Keratinocyte (primary cell): Measurements from ENCODE around the gene ZNF274. TPM values are rescaled to one million over a fixed set of nuclear protein-coding genes. Genes with fewer than 3 reads are reported as not detected.

Experiments used
- DNase-seq: peaks from one replicate; pipeline ENCODE4 v3.0.0-alpha.2; 2011; ENCODE audit warnings: low read depth, missing footprints, low spot score
- FAIRE-seq: peaks from 2 replicates; lab custom pipeline; 2011; peaks lifted over from hg19 to GRCh38; lab: Jason Lieb, UNC
- H2AFZ ChIP-seq: 2 replicates; pipeline ENCODE4 v1.6.0; 2012; ENCODE audit warnings: low read length, control low read depth, inconsistent platforms; ENCODE audit not compliant: control insufficient read depth
- H3K27ac ChIP-seq: 2 replicates; pipeline ENCODE4 v1.5.1; 2011; ENCODE audit warnings: low read length; ENCODE audit not compliant: control insufficient read depth, insufficient read depth
- H3K27me3 ChIP-seq: 3 replicates; pipeline ENCODE4 v1.6.0; 2011; ENCODE audit warnings: low read length; ENCODE audit not compliant: control insufficient read depth, insufficient read depth; ENCODE audit errors: extremely low read depth
- H3K36me3 ChIP-seq, 2 experiments: 2 replicates in 1 of 2; 3 replicates in 1 of 2; pipeline ENCODE4 v1.5.1; 2011; ENCODE audit warnings: low read length in 2 of 2, mild to moderate bottlenecking in 1 of 2; ENCODE audit not compliant: control insufficient read depth in 2 of 2, insufficient read depth in 2 of 2; ENCODE audit errors: extremely low read depth in 1 of 2
- H3K4me1 ChIP-seq: 3 replicates; pipeline ENCODE4 v1.5.1; 2011; ENCODE audit warnings: low read length; ENCODE audit not compliant: control insufficient read depth, insufficient read depth; ENCODE audit errors: extremely low read depth
- H3K4me2 ChIP-seq: 3 replicates; pipeline ENCODE4 v1.6.0; 2011; ENCODE audit warnings: low read depth, low read length; ENCODE audit not compliant: control insufficient read depth, insufficient read depth; ENCODE audit errors: extremely low read depth
- H3K4me3 ChIP-seq, 3 experiments: fragments of 200-600 bp in 1 of 3; sonication (generic) in 1 of 3; 2 replicates in 2 of 3; 3 replicates in 1 of 3; pipeline ENCODE4 v1.5.1; 2011 to 2016; ENCODE audit warnings: low read length in 3 of 3, mild to moderate bottlenecking in 3 of 3, control low read depth in 2 of 3, inconsistent platforms in 1 of 3, low read depth in 1 of 3, mixed read lengths in 1 of 3, mixed run types in 1 of 3, moderate library complexity in 1 of 3; ENCODE audit not compliant: control insufficient read depth in 2 of 3, insufficient read depth in 2 of 3; ENCODE audit errors: extremely low read depth in 1 of 3
- H3K79me2 ChIP-seq: 2 replicates; pipeline ENCODE4 v1.6.0; 2012; ENCODE audit warnings: low read length; ENCODE audit not compliant: control insufficient read depth, insufficient read depth
- H3K9ac ChIP-seq: 3 replicates; pipeline ENCODE4 v1.6.0; 2011; ENCODE audit warnings: low read length; ENCODE audit not compliant: control insufficient read depth, insufficient read depth; ENCODE audit errors: extremely low read depth
- H3K9me1 ChIP-seq: 3 replicates; pipeline ENCODE4 v1.6.0; 2011; ENCODE audit warnings: low read length; ENCODE audit not compliant: control insufficient read depth, insufficient read depth; ENCODE audit errors: extremely low read depth
- H3K9me3 ChIP-seq: 2 replicates; pipeline ENCODE4 v1.5.1; 2012; ENCODE audit warnings: low read depth, low read length; ENCODE audit not compliant: control insufficient read depth
- H4K20me1 ChIP-seq: 3 replicates; pipeline ENCODE4 v1.6.0; 2011; ENCODE audit warnings: low read length; ENCODE audit not compliant: control insufficient read depth, insufficient read depth; ENCODE audit errors: extremely low read depth
- EZH2 ChIP-seq: IDR thresholded peaks from one replicate; pipeline ENCODE4 v1.6.1; 2012; ENCODE audit warnings: inconsistent platforms, mild to moderate bottlenecking, low read length, moderate library complexity
- dilution Hi-C: fragments of 300-500 bp; cut with MboI; formaldehyde crosslinking; loops from one replicate; pipeline ENCODE4 v1.7.0; 2020; ENCODE audit warnings: low sequenced_read_pairs; ENCODE audit not compliant: extremely low pct_ligation_motif_present
- polyA plus RNA-seq, 5 experiments: library from polyadenylated mRNA; depleted of rRNA in 3 of 5; stranded (reverse) in 3 of 5; stranded (forward) in 1 of 5; unstranded in 1 of 5; fragments of >200 nt; gene quantifications; 1 replicate in 1 of 5; 2 replicates in 3 of 5; 3 replicates in 1 of 5; pipeline versions ENCODE4 v1.2.1 to v1.2.3, GENCODE V29; 2011 to 2012; ENCODE audit warnings: missing spikeins in 2 of 5, low read depth in 1 of 5, low replicate concordance in 1 of 5
- TF ChIP-seq, protein P1 (sequence below), 3 experiments: IDR thresholded peaks in 1 of 3; conservative IDR thresholded peaks in 1 of 3; optimal IDR thresholded peaks in 1 of 3; 2 replicates in 2 of 3; 3 replicates in 1 of 3; pipeline versions ENCODE3 to v1.5.1; 2011; ENCODE audit warnings: low read length in 3 of 3, mild to moderate bottlenecking in 3 of 3, moderate library complexity in 2 of 3, control low read depth in 1 of 3, inconsistent platforms in 1 of 3; ENCODE audit not compliant: insufficient read depth in 2 of 3; ENCODE audit errors: extremely low read depth in 1 of 3

The ZNF274 gene
- polyA plus RNA-seq, 1 donor (not counting 4 experiments of a cell fraction or from before 2014, with no cell fraction given) = 25.9 TPM

- no peaks in the 10 kb centered on the region for H4K20me1 ChIP-seq
- TF ChIP-seq, protein P1, sequence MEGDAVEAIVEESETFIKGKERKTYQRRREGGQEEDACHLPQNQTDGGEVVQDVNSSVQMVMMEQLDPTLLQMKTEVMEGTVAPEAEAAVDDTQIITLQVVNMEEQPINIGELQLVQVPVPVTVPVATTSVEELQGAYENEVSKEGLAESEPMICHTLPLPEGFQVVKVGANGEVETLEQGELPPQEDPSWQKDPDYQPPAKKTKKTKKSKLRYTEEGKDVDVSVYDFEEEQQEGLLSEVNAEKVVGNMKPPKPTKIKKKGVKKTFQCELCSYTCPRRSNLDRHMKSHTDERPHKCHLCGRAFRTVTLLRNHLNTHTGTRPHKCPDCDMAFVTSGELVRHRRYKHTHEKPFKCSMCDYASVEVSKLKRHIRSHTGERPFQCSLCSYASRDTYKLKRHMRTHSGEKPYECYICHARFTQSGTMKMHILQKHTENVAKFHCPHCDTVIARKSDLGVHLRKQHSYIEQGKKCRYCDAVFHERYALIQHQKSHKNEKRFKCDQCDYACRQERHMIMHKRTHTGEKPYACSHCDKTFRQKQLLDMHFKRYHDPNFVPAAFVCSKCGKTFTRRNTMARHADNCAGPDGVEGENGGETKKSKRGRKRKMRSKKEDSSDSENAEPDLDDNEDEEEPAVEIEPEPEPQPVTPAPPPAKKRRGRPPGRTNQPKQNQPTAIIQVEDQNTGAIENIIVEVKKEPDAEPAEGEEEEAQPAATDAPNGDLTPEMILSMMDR (optimal IDR thresholded peaks at IDR 0.05 in 1 of 3, IDR thresholded peaks at IDR 0.05 in 1 of 3, conservative IDR thresholded peaks at IDR 0.05 in 1 of 3; ENCODE audit: extremely low read depth in 1 of 3, insufficient read depth in 2 of 3, low read length in 3 of 3) = no peak
- no peak for TF ChIP-seq EZH2
- H3K36me3 ChIP-seq = no peaks in the 10 kb centered on the region
- H3K4me1 ChIP-seq = no peaks in the 10 kb centered on the region
- dilution Hi-C loops = no loop called here
- H2AFZ ChIP-seq = no peak overlapping the region
- FAIRE-seq = no peak
- no peaks in the 10 kb centered on the region for H3K27me3 ChIP-seq
- H3K4me2 ChIP-seq = no peak overlapping the region
- DNase-seq = no peak
- H3K9me3 ChIP-seq = peaks cover 16% of the 10 kb centered on the region
- H3K79me2 ChIP-seq = no peaks in the 10 kb centered on the region
- no peak overlapping the region for H3K27ac ChIP-seq
- H3K4me3 ChIP-seq = no peak overlapping the region
- no peaks in the 10 kb centered on the region for H3K9me1 ChIP-seq
- H3K9ac ChIP-seq = no peak overlapping the region
Observed at GRCh38 chr19:58166268-58166667, 16.6 kb upstream of the ZNF274 start.

GRCh38 chr19:58166708-58167280 is 16.1 kb upstream of the ZNF274 start:
- dilution Hi-C loops = no loop called here

More at GRCh38 chr19:58166708-58167280, 16.1 kb upstream of the ZNF274 start:
- Histone ChIP-seq H3K27ac (no peak overlapping the region), H3K4me3 (no peak overlapping the region), H4K20me1 (no peaks in the 10 kb centered on the region), H3K27me3 (no peaks in the 10 kb centered on the region), H3K4me1 (no peaks in the 10 kb centered on the region), H2AFZ (no peak overlapping the region), H3K9me1 (no peaks in the 10 kb centered on the region), H3K9me3 (peaks cover 16% of the 10 kb centered on the region), H3K36me3 (no peaks in the 10 kb centered on the region), H3K9ac (no peak overlapping the region), H3K79me2 (no peaks in the 10 kb centered on the region), H3K4me2 (no peak overlapping the region)
- DNase-seq (no peak), FAIRE-seq (no peak)
- TF ChIP-seq EZH2 = no peak
- TF ChIP-seq, protein P1 (optimal IDR thresholded peaks at IDR 0.05 in 1 of 3, IDR thresholded peaks at IDR 0.05 in 1 of 3, conservative IDR thresholded peaks at IDR 0.05 in 1 of 3; ENCODE audit: extremely low read depth in 1 of 3, insufficient read depth in 2 of 3, low read length in 3 of 3) = no peak
